SK-N-MC (cell line): ENCODE results near the gene SEMA4F.

Experiments
- EZH2 ChIP-seq: fragments of 200-600 bp; sonication (generic); IDR thresholded peaks from one replicate; pipeline ENCODE4 v1.6.1; 2017; ENCODE audit warnings: antibody characterized with exemption
- POLR2AphosphoS5 ChIP-seq: IDR thresholded peaks from 2 replicates; pipeline ENCODE4 v1.6.1; 2012; ENCODE audit warnings: mild to moderate bottlenecking, low read depth, low read length, borderline replicate concordance

DNA sequence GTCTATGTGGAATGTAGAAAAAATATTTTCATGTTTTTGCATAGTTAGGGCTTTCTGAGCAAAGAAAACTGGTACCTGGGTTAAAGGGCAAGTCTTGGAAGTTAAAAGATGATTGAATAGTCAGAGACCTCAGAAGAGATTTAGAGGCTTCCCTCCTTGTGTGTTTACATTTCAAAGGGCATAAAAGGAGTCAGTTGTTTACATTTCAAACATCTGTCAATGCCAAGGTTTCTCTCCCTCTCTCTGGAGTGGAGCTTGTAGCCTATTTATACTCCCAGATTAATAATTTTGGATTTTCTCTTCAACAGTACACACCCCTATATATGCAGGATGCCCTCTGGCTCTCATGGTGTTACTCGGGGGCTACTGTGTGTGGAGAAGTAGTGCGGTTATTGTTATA is 14.5 kb upstream of the SEMA4F start:
- TF ChIP-seq POLR2AphosphoS5 (no peak), EZH2 (no peak)
